ENCODE data around the gene ASRGL1.
"Not testable (repeated sequence)": the region's sequence is repeated elsewhere in the genome, so short reads cannot be mapped to it uniquely, and the experiment has no call there.

ASRGL1 gene

DNA sequence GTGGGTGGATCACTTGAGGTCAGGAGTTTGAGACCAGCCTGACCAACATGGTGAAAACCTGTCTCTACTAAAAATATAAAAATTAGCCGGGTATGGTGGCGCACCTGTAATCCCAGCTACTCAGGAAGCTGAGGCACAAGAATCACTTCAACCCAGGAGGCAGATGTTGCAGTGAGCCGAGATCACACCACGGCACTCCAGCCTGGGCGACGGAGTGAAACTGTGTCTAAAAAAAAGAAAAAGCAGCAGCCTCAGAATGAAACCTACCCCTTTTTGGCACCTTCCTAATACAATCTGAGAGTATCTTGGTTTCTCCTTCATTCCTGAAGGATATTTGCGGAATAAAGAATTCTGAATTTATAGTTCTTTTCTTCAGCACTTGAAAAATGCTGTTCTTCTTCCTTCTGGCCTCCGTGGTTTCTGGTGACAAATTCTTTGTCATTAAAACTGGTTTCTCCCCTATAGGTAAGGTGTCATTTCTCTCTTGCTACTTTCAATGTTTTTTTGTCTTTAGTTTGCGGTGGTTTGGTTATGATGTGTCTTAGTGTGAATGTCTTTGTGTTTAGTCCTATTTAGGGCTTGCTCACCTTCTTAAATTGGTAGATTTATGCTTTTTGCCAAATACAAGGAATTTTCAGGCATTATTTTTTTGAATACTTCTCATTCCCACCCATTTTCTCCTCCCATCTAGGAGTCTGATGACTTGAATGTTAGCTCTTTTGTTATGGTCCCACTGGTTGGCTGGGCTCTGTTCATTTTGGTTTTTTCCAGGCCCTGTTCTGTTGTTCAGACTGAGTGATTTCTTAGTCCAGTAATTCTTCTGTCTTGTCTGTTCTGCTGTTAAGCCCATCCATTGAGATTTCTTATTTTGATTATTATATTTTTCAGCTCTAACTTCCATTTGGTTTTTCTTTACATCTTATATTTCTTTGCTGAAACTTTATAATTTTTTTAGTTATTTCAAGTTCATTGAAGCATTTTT lies 15.4 kb downstream of the ASRGL1 start:
- TF ChIP-seq, protein P1, sequence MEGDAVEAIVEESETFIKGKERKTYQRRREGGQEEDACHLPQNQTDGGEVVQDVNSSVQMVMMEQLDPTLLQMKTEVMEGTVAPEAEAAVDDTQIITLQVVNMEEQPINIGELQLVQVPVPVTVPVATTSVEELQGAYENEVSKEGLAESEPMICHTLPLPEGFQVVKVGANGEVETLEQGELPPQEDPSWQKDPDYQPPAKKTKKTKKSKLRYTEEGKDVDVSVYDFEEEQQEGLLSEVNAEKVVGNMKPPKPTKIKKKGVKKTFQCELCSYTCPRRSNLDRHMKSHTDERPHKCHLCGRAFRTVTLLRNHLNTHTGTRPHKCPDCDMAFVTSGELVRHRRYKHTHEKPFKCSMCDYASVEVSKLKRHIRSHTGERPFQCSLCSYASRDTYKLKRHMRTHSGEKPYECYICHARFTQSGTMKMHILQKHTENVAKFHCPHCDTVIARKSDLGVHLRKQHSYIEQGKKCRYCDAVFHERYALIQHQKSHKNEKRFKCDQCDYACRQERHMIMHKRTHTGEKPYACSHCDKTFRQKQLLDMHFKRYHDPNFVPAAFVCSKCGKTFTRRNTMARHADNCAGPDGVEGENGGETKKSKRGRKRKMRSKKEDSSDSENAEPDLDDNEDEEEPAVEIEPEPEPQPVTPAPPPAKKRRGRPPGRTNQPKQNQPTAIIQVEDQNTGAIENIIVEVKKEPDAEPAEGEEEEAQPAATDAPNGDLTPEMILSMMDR (IDR thresholded peaks at IDR 0.05), result no peak
- Mint-ChIP-seq H3K27me3 (ENCODE audit: low read depth, poor library complexity) (no peaks in the 10 kb centered on the region), H3K4me3 (no peak overlapping the region), H3K27ac (no peak overlapping the region), H3K36me3 (ENCODE audit: low read depth) (peaks cover 17% of the 10 kb centered on the region), H3K4me1 (no peaks in the 10 kb centered on the region), H3K9me3 (no peaks in the 10 kb centered on the region)
- DNase-seq, result no peak

DNA sequence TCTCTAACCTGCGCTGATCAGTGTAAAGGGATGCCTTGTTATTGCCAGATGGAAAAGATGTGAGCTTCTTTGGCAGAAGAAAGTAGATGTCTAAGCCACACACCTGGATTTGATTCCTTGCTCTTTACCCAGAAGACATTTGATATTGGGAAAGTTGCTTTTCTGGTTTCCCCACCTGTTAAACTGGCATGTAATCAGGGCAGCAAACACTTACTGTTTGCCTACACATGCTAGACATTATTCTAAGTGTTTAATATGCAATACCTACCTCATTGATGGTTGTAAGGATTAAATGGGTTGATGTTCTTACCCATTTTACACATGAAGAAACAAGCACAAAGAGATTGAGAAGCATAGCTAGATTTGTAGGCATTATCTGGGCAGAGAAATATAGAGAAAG lies 16.6 kb downstream of the ASRGL1 start:
- Mint-ChIP-seq H3K4me1 (no peaks in the 10 kb centered on the region), H3K36me3 (ENCODE audit: low read depth) (peaks cover 23% of the 10 kb centered on the region), H3K9me3 (no peaks in the 10 kb centered on the region), H3K4me3 (no peak overlapping the region), H3K27ac (no peak overlapping the region), H3K27me3 (ENCODE audit: low read depth, poor library complexity) (no peaks in the 10 kb centered on the region)
- DNase-seq, result no peak
- TF ChIP-seq, protein P1 (IDR thresholded peaks at IDR 0.05), result no peak

DNA sequence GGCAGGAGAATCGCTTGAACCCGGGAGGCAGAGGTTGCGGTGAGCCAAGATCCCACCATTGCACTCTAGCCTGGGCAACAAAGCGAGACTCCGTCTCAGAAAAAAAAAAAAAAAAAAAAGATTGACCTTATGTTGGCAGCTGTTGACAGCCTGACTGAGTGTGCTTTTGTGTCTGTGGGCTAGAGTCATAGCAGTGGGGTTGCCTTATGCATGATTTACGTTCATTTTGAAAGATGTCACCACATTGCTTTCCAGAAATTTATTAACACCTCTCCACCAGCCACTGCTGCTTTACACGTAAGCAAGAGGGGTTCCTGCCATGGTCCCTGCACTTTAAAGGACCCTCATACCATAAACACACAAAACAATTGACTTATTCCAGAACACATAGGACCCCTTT lies 21.0 kb downstream of the ASRGL1 start:
- H3K27ac Mint-ChIP-seq, result no peak overlapping the region
- TF ChIP-seq, protein P1 (IDR thresholded peaks at IDR 0.05), result no peak
- no peaks in the 10 kb centered on the region for H3K9me3 Mint-ChIP-seq
- H3K4me1 Mint-ChIP-seq, result no peaks in the 10 kb centered on the region
- H3K4me3 Mint-ChIP-seq, result no peak overlapping the region
- H3K36me3 Mint-ChIP-seq (ENCODE audit: low read depth), result peaks cover 21% of the 10 kb centered on the region
- DNase-seq, result no peak
- no peaks in the 10 kb centered on the region for H3K27me3 Mint-ChIP-seq (ENCODE audit: low read depth, poor library complexity)

DNA sequence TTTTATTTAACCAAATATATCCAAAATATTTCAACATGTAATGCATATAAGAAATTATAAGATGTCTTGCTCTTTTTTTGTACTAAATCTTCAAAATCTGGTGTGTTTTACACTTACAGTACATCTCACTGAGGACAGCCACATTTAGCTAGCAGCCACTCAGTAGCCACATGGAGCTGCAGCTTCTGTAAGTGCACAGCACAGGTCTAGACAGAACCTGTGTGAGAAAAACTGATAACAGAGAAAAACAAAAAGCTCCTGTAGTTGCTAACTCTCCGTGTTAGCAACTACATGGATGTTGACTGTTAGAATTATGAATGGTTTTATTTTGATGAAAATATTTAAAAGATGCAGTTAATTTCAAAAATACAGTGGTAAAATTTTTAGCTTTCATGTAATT lies 22.2 kb downstream of the ASRGL1 start:
- Mint-ChIP-seq H3K4me3 (no peak overlapping the region), H3K27me3 (ENCODE audit: low read depth, poor library complexity) (no peaks in the 10 kb centered on the region), H3K27ac (no peak overlapping the region), H3K36me3 (ENCODE audit: low read depth) (peaks cover 19% of the 10 kb centered on the region), H3K4me1 (no peaks in the 10 kb centered on the region), H3K9me3 (no peaks in the 10 kb centered on the region)
- no peak for DNase-seq
- TF ChIP-seq, protein P1 (IDR thresholded peaks at IDR 0.05), result no peak

DNA sequence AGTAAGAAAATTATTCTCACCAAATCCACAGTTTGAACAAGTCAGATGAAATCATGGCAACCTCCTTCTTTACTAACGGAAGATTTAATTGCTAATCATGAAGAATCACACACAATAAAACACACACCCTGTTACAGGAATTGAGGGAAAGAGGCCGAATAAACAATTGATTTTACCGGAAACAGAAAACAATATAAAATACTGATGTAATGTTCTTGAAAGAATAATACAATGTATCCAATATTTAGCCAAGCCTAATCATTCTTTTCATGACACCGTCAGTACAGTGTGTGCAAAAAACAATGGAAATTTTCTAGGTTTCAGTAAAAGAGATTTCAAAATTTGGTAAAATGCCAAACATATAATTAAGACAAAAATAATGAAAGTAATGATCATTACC lies 23.4 kb downstream of the ASRGL1 start:
- Mint-ChIP-seq H3K9me3 (no peaks in the 10 kb centered on the region), H3K27ac (no peak overlapping the region), H3K4me1 (no peaks in the 10 kb centered on the region), H3K4me3 (no peak overlapping the region), H3K36me3 (ENCODE audit: low read depth) (peaks cover 16% of the 10 kb centered on the region), H3K27me3 (ENCODE audit: low read depth, poor library complexity) (no peaks in the 10 kb centered on the region)
- DNase-seq, result no peak
- TF ChIP-seq, protein P1 (IDR thresholded peaks at IDR 0.05), result no peak

DNA sequence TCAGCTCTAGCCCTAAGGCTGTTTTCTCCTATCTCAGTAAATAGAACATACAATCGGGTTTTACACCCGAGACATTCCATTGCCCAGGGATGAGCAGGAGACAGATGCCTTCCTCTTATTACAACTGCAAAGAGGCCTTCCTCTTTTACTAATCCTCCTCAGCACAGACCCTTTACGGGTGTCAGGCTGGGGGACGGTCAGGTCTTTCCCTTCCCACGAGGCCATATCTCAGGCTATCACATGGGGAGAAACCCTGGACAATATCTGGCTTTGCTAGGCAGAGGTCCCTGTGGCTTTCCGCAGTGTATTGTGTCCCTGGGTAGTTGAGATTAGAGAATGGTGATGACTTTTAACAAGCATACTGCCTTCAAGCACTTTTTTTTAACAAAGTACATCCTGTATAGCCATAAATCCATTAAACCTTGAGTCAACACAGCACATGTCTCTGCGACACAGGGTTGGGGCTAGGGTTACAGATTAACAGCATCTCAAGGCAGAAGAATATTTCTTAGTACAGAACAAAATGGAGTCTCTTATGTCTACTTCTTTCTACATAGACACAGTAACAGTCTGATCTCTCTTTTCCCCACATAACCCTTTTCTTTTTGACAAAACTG lies 31.7 kb downstream of the ASRGL1 start:
- H3K4me3 Mint-ChIP-seq; H3K27ac Mint-ChIP-seq; H3K27me3 Mint-ChIP-seq (ENCODE audit: low read depth, poor library complexity); DNase-seq: not testable (repeated sequence)
- Mint-ChIP-seq H3K36me3 (ENCODE audit: low read depth) (peaks cover 32% of the 10 kb centered on the region), H3K9me3 (peaks cover 25% of the 10 kb centered on the region), H3K4me1 (peaks cover 18% of the 10 kb centered on the region)
